Thyroid gland (tissue), 4 donors: ENCODE results near the gene ZBTB44.

Experiments used
- CTCF ChIP-seq, 6 experiments: fragments of 200-600 bp in 3 of 6; fragments of 450-650 bp in 3 of 6; sonication (generic) in 3 of 6; IDR thresholded peaks; one replicate each; pipeline ENCODE4 v1.5.1; 2016 to 2019; ENCODE audit warnings: antibody characterized with exemption in 6 of 6, mild to moderate bottlenecking in 2 of 6, inconsistent platforms in 1 of 6, moderate library complexity in 1 of 6
- POLR2A ChIP-seq, 2 donors: fragments of 450-650 bp; IDR thresholded peaks; one replicate each; pipeline ENCODE4 v1.6.1; 2017; ENCODE audit warnings: antibody characterized with exemption in 2 of 2, mild to moderate bottlenecking in 2 of 2, moderate library complexity in 1 of 2

- TF ChIP-seq CTCF (IDR thresholded peaks at IDR 0.05) (peak; percentile 81 to 96 (median 89)), POLR2A (IDR thresholded peaks at IDR 0.05) (no peak)
Measured at GRCh38 chr11:130213143-130213978, 101.4 kb downstream of the ZBTB44 start.
